T-helper 2 cell treated with Interferon-gamma antibody and Interleukin-4, amounts not matched to agents 5 μg/mL and 100 μg/mL, for 36 hours (primary cell): Measurements from ENCODE around the gene BAHD1.

Source experiments
- DNase-seq: peaks from one replicate; pipeline ENCODE4 v3.0.0; 2021; ENCODE audit warnings: low spot score
- H3K27ac Mint-ChIP-seq: one replicate; pipeline ENCODE4 v1.8.0; 2021; ENCODE audit warnings: mild to moderate bottlenecking, mixed read lengths
- H3K27me3 Mint-ChIP-seq: one replicate; pipeline ENCODE4 v1.8.0; 2021; ENCODE audit warnings: low read depth, mixed read lengths
- H3K36me3 Mint-ChIP-seq: one replicate; pipeline ENCODE4 v1.8.0; 2021; ENCODE audit warnings: low read depth, mixed read lengths
- H3K4me1 Mint-ChIP-seq: one replicate; pipeline ENCODE4 v1.8.0; 2021; ENCODE audit warnings: low read depth, mixed read lengths
- H3K4me3 Mint-ChIP-seq: one replicate; pipeline ENCODE4 v1.8.0; 2022; ENCODE audit warnings: mild to moderate bottlenecking, moderate library complexity, mixed read lengths
- H3K9me3 Mint-ChIP-seq: one replicate; pipeline ENCODE4 v1.8.0; 2021; ENCODE audit warnings: mixed read lengths

Gene BAHD1

GRCh38 chr15:40435710-40436089, 5.1 kb upstream of the BAHD1 start:
- DNase-seq = no peak
- Mint-ChIP-seq H3K27me3 (peaks cover 68% of the 10 kb centered on the region), H3K36me3 (no peaks in the 10 kb centered on the region), H3K27ac (no peak overlapping the region), H3K9me3 (no peaks in the 10 kb centered on the region), H3K4me1 (peaks cover 16% of the 10 kb centered on the region), H3K4me3 (peak overlapping the region; percentile 13)

GRCh38 chr15:40436116-40436891, 4.4 kb upstream of the BAHD1 start:
- peaks cover 68% of the 10 kb centered on the region for H3K27me3 Mint-ChIP-seq
- no peaks in the 10 kb centered on the region for H3K9me3 Mint-ChIP-seq
- H3K27ac Mint-ChIP-seq = no peak overlapping the region
- no peak for DNase-seq
- H3K4me1 Mint-ChIP-seq = peaks cover 16% of the 10 kb centered on the region
- H3K4me3 Mint-ChIP-seq = peak overlapping the region; percentile 50
- H3K36me3 Mint-ChIP-seq = no peaks in the 10 kb centered on the region

GRCh38 chr15:40436892-40437751, 3.6 kb upstream of the BAHD1 start:
- no peaks in the 10 kb centered on the region for H3K9me3 Mint-ChIP-seq
- H3K36me3 Mint-ChIP-seq = no peaks in the 10 kb centered on the region
- H3K27ac Mint-ChIP-seq = no peak overlapping the region
- peaks cover 16% of the 10 kb centered on the region for H3K4me1 Mint-ChIP-seq
- peak overlapping the region; percentile 50 for H3K4me3 Mint-ChIP-seq
- H3K27me3 Mint-ChIP-seq = peaks cover 68% of the 10 kb centered on the region
- no peak for DNase-seq

DNA sequence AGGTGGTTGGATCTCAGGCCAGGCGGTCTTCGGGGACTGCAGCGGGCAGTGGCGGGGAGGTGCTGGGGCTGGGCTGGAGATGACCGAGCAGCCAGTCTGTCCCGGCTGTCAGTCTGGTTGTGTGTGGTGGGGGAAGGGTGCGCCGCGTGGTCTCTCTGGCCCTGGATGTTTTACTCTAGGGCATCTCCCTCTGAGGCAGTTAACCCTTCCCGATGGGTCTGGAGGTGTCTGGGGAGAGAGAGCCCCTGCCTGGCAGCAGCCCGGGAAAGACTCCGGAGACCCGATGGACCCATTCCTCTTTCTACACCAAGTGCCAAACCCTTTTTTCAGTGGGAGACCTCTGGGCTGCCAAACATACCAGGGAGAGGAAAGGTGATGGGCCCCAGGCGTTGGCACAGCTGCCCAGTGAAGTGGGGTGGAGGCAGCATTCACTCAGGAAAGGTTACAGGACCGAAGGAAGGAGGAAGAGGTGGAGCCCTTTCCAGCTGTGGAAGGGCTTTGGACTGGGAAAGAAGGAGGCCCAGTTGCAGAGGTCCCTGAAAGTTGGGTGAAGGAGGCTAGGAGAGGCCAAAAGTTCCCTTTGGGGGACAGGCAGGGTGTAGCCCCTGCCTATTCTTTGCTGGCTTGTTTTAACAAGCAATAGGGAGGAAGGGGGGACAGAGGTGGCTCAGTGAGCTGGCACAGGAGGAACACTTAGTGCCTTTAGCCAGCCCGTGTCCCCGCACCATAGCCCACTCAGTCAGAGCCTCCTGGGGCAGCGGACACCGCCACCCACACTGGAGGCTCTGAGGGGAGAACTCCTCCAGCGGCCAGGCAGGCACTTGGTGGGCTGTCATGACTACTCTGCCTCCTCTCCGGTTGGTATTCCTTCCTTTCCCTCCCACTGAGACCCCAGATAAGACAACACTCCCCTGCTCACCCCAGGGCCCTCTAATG, 2.7 kb upstream of the BAHD1 start:
- no peak for DNase-seq
- peaks cover 2% of the 10 kb centered on the region for H3K36me3 Mint-ChIP-seq
- H3K27me3 Mint-ChIP-seq = peaks cover 74% of the 10 kb centered on the region
- H3K4me3 Mint-ChIP-seq = no peak overlapping the region
- no peaks in the 10 kb centered on the region for H3K9me3 Mint-ChIP-seq
- H3K4me1 Mint-ChIP-seq = peaks cover 24% of the 10 kb centered on the region
- no peak overlapping the region for H3K27ac Mint-ChIP-seq

DNA sequence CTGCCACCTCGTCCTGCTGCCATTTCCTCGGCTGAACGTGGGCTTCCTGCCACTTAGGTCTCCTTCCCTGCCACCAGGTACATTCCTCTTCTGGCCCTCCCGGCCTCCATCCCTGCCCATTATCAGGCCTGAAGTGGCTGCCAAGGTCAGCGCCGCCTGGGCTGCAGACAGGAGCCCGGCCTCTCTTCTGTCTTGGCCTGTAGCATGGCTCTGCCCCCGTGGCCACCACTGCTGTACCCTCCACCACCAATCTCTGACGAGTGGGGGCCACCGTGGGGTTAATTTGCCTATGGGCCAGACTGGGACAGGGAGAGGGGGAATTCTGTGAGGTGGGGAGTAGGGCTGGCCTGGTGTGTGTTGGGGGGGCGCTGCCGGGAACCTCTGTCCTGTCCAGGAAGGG, 2.0 kb upstream of the BAHD1 start:
- Mint-ChIP-seq H3K4me3 (no peak overlapping the region), H3K27ac (no peak overlapping the region), H3K4me1 (peaks cover 31% of the 10 kb centered on the region)

GRCh38 chr15:40439461-40439959, 1.2 kb upstream of the BAHD1 start:
- no peak for DNase-seq
- Mint-ChIP-seq H3K9me3 (no peaks in the 10 kb centered on the region), H3K27ac (no peak overlapping the region), H3K36me3 (peaks cover 9% of the 10 kb centered on the region), H3K27me3 (peaks cover 73% of the 10 kb centered on the region), H3K4me1 (peaks cover 34% of the 10 kb centered on the region), H3K4me3 (peak overlapping the region; percentile 93)

More for the DNA sequence above, 2.0 kb upstream of the BAHD1 start:
- peaks cover 6% of the 10 kb centered on the region for H3K36me3 Mint-ChIP-seq
- no peaks in the 10 kb centered on the region for H3K9me3 Mint-ChIP-seq
- peaks cover 75% of the 10 kb centered on the region for H3K27me3 Mint-ChIP-seq
- DNase-seq = no peak

DNA sequence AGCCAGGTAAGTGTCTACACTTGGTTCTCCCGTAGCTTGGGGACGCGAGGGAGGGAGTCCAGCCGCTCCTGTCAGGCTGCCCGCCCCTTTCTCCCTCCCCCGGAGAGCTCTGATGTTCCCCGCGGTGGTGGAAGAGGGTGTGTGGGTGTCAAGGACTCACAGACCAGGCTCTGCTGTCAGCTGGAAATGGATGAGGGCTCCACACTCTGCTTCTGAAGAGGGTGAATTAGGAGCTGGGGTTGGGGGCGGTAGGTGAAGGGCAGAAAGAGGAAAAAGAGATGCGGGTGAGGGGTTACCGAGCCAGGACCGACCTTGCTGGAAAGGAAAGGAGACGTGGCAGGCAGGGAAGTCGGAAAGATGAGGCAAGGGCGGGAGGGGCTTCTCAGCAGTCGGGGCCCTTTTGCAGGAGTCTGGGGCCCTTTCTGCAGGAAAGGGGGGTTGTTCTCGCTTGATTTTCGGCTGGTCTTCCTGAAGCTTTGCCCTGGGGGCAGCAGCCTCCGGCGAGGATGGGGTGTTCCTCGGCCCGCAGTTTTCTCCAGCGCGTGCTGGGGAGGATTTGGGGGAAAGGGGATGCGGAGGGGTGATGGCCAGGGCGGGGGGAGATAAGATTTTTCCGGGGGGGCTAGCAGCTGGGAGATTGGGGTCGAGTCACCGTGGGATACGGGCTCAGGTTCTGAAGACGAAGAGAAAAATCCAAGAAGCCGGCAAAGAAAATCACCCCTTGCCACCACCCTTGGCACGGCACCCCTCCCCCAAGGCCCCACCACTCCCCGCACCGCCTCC, 602 bp upstream of the BAHD1 start:
- H3K36me3 Mint-ChIP-seq = peaks cover 9% of the 10 kb centered on the region
- H3K27ac Mint-ChIP-seq = peak overlapping the region; percentile 76
- H3K4me1 Mint-ChIP-seq = peaks cover 34% of the 10 kb centered on the region
- no peaks in the 10 kb centered on the region for H3K9me3 Mint-ChIP-seq
- peaks cover 66% of the 10 kb centered on the region for H3K27me3 Mint-ChIP-seq
- peak; percentile 47 for DNase-seq
- peak overlapping the region; percentile 93 for H3K4me3 Mint-ChIP-seq

DNA sequence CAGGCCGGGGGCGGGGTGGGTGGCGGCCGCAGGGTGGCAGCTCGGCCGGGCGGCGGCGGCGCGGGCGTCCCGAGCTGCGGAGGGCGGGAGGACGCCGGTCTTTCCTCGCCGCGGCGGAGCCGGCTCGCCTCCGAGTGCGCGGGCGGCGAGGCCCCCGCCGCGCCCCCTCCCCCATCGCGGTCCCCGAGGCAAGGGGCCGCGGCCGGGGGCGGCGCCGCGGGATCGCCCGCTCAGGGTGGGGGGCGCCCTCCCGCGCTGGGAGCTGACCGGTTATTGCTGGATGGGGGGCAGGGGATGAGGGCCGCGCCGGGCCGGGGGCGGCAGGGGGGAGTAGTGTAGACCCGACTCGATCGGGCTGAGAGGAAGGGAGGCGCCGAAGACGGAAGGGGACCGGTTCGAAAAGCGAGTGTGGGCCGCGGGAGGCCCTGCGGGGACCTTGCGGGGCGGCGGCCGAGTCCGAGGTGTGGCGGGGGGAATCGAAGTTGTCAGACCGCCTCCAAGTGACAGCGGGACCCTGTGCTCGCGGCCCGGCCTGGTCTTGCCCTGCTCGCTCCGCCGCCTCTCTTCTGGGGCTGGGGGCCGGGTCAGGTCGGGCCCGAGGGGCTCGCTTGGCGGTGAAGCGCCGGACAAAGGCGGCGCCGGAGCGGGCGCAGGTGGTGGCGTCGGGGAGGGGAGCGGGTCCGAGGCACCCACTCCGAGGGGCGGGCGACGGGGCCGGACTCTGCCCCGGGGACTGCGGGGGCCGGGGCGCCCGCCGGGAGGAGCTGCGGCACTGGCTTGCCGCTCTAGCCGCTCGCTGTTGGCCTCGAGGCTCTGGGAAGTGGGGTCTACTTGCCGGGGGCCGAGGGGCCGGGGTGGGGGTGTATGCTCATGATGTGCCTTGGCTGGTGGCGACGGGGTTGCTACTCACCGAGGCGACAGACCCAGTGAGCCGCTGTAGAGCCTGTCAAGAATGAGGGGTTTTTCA, 1.1 kb downstream of the BAHD1 start:
- Mint-ChIP-seq H3K9me3 (no peaks in the 10 kb centered on the region), H3K4me3 (peak overlapping the region; percentile 88), H3K36me3 (peaks cover 9% of the 10 kb centered on the region), H3K4me1 (peaks cover 32% of the 10 kb centered on the region), H3K27me3 (peaks cover 52% of the 10 kb centered on the region), H3K27ac (peak overlapping the region; percentile 57)
- peak; percentile 17 for DNase-seq

GRCh38 chr15:40443255-40443654, 2.5 kb downstream of the BAHD1 start:
- peaks cover 38% of the 10 kb centered on the region for H3K27me3 Mint-ChIP-seq
- no peak for DNase-seq
- peaks cover 31% of the 10 kb centered on the region for H3K4me1 Mint-ChIP-seq
- H3K9me3 Mint-ChIP-seq = no peaks in the 10 kb centered on the region
- peaks cover 9% of the 10 kb centered on the region for H3K36me3 Mint-ChIP-seq
- no peak overlapping the region for H3K27ac Mint-ChIP-seq
- peak overlapping the region; percentile 88 for H3K4me3 Mint-ChIP-seq

DNA sequence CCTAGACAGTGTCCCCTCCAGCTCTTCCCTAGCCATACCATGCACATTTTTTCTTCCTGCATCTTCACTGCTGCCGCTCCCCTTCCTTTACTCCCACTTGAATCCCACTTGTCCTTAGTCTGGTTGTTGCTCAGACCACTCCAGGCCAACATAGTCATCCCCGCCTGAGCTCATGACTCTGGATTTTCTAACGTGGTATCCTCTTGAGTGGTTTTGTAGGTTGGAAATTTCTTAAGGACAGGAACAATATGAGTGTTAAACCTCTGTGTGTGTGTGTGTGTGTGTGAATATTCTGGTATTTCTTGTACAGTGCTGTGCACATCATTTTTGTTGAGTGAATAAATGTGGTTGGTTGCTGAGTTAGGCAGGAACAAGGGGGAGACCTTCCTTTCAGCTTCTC, 3.1 kb downstream of the BAHD1 start:
- H3K4me3 Mint-ChIP-seq = peak overlapping the region; percentile 88

GRCh38 chr15:40444736-40445135, 4.0 kb downstream of the BAHD1 start:
- H3K9me3 Mint-ChIP-seq = no peaks in the 10 kb centered on the region
- peaks cover 9% of the 10 kb centered on the region for H3K36me3 Mint-ChIP-seq
- H3K27ac Mint-ChIP-seq = no peak overlapping the region
- peaks cover 24% of the 10 kb centered on the region for H3K27me3 Mint-ChIP-seq
- no peak overlapping the region for H3K4me3 Mint-ChIP-seq
- no peak for DNase-seq
- H3K4me1 Mint-ChIP-seq = peaks cover 30% of the 10 kb centered on the region

More for the DNA sequence above, 3.1 kb downstream of the BAHD1 start:
- Mint-ChIP-seq H3K27me3 (peaks cover 32% of the 10 kb centered on the region), H3K4me1 (peaks cover 31% of the 10 kb centered on the region), H3K27ac (no peak overlapping the region), H3K9me3 (no peaks in the 10 kb centered on the region), H3K36me3 (peaks cover 9% of the 10 kb centered on the region)
- DNase-seq = no peak

- peaks cover 9% of the 10 kb centered on the region for H3K36me3 Mint-ChIP-seq
- no peaks in the 10 kb centered on the region for H3K9me3 Mint-ChIP-seq
- H3K4me3 Mint-ChIP-seq = no peak overlapping the region
- peaks cover 17% of the 10 kb centered on the region for H3K27me3 Mint-ChIP-seq
- peaks cover 32% of the 10 kb centered on the region for H3K4me1 Mint-ChIP-seq
- no peak for DNase-seq
- H3K27ac Mint-ChIP-seq = no peak overlapping the region
Observed at GRCh38 chr15:40445421-40445922, 4.7 kb downstream of the BAHD1 start.
